ENCODE results near the gene NTSR1. TPM values are rescaled to one million over a fixed set of nuclear protein-coding genes. Genes with fewer than 3 reads are reported as not detected.
"Not testable (repeated sequence)": the region's sequence is repeated elsewhere in the genome, so short reads cannot be mapped to it uniquely, and the experiment has no call there.

The NTSR1 gene
- polyA plus RNA-seq, 5 donors: 0.04 to 0.16 (median 0.08) TPM

DNA sequence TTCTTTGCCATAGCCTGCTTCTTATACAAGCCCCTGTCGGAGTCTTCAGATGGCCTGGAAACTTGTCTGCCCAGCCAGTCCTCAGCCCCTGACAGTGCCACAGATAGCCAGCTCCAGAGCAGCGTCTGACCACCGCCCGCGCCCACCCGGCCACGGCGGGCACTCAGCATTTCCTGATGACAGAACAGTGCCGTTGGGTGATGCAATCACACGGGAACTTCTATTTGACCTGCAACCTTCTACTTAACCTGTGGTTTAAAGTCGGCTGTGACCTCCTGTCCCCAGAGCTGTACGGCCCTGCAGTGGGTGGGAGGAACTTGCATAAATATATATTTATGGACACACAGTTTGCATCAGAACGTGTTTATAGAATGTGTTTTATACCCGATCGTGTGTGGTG lies 36.9 kb upstream of the NTSR1 start:
- no peak for DNase-seq

- DNase-seq: no peak
Observed at GRCh38 chr20:62674370-62674769, 34.3 kb upstream of the NTSR1 start.

DNA sequence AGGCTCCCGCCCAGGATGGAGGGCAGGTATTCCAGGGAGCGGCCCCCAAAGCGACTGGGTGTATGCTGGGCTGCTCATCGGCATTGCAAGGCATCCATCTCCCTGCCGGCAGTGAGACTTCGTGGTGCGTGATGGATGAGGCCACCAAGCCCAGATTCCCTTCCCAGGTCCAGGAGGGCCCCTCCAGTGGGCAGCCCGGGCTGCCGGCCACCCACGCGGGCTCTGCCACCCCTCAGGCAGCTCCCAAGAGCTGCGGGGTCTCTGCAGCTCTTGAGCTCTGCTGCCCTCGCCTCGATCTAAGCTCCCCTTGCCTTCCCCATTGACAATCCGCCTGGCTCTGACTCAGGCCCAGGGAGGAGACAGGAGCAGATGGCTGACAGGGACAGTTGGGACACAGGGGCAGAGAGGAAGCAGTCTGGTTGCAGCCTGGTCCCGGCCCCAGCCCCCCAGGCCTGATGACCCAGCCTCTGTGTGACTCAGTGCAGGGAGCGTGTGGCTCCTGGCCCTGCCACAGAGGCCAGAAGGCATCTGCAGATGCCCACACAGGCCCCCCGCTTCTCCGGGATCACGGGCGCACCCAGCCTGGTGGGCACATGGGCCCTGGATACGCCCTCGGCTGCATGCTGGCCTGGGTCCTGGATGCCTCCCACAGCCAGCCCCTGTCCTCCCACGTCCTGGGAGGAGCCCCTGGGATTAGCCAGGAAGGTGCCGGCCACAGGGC lies 33.3 kb upstream of the NTSR1 start:
- no peak for DNase-seq

DNA sequence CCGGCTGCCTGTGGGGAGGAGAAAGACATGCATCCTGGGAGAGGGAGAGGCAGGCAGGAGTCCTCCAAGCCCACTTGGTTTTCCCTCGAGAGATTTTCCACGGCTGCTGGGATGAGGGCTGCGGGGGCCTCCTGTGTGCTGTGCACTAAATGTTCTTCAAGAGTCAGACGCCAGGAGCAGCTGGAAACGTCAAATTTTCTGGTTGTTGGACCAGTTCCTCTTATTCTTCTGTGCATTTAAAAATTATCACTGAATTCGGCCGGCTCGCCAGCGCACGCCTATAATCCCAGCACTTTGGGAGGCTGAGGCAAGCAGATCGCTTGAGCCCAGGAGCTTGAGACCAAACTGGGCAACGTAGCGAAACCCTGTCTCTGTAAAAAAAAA lies 32.8 kb upstream of the NTSR1 start:
- no peak for DNase-seq

DNA sequence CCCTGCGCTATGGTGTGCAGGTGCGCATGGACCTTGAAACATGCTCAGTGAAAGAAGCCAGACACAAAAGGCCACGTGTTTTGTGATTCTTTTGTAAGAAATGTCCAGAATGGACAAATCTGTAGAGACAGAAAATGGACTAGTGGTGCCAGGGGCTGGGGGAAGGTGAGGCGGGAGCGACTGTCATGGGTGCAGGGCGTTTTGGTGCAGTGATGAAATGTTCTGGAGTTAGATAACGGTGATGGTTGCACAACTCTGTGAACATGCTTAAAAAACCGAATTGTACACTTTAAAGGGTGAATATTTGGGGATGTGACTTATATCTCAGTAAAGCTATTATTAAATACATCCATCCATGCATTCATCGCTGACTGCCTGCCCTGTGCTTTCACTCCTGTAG lies 31.7 kb upstream of the NTSR1 start:
- no peak for DNase-seq

- DNase-seq: no peak
Observed at GRCh38 chr20:62677678-62678077, 31.0 kb upstream of the NTSR1 start.

DNA sequence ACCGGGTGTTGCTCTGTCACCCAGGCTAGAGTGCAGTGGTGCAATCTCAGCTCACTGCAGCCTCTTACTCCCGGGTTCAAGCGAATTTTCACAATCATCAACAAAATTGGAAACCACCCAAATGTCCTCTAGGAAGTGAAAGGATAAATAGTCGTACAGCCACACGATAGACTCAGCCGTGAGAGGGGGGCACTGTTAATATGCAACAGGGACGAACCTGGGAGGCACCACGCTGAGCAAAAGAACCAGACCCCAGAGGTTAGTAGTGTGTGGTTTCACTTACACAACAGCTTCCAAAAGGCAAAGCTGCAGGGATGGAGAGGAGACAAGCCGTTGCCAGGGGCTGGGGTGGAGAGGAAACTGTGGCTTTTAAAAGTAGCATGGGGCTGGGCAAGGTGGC lies 30.1 kb upstream of the NTSR1 start:
- DNase-seq: no peak

- no peak for DNase-seq
Observed at GRCh38 chr20:62679978-62680589, 28.6 kb upstream of the NTSR1 start.

- DNase-seq: no peak
Observed at GRCh38 chr20:62682912-62683517, 25.6 kb upstream of the NTSR1 start.

DNA sequence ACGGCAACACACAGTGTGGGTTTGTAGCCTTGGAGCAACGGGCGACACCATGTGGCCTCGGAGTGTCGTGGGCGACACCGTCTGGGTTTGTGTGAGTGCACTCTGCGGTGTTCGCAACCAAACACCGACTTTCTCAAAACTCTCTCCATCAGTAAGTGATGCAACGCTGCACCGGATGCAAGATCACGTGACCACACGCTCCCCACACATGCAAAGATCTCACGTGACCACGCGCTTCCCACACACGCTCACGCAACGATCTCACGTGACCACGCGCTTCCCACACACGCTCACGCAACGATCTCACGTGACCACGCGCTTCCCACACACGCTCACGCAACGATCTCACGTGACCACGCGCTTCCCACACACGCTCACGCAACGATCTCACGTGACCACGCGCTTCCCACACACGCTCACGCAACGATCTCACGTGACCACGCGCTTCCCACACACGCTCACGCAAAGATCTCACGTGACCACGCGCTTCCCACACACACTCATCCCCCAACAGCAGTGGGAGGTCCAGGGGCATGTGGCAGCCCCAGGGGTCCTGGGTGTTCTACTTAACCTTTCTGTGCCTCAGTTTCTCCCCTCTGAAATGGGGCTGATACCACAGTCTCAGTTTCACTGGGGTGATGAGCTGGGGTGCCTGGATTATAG lies 24.8 kb upstream of the NTSR1 start:
- DNase-seq: not testable (repeated sequence)

DNA sequence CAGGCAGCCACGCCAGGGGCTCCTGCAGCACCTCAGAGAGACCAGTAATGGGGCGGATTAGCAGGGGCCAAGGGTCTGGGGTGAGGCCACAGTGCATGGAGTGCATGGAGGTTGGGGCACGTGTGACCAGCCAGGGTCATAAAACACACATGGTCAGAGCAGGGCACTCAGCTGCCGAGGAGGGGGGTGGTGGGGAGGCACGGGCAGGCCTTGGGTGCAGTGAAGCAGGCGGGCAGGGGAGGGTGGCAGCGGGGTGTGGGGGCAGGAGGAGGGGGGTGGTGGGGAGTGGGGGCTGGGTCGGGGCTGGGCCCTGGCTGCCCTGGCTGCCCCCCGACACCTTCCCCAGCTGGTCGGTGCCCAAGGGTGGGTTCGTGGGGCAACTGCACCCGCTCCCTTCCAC lies 23.7 kb upstream of the NTSR1 start:
- DNase-seq: no peak

DNA sequence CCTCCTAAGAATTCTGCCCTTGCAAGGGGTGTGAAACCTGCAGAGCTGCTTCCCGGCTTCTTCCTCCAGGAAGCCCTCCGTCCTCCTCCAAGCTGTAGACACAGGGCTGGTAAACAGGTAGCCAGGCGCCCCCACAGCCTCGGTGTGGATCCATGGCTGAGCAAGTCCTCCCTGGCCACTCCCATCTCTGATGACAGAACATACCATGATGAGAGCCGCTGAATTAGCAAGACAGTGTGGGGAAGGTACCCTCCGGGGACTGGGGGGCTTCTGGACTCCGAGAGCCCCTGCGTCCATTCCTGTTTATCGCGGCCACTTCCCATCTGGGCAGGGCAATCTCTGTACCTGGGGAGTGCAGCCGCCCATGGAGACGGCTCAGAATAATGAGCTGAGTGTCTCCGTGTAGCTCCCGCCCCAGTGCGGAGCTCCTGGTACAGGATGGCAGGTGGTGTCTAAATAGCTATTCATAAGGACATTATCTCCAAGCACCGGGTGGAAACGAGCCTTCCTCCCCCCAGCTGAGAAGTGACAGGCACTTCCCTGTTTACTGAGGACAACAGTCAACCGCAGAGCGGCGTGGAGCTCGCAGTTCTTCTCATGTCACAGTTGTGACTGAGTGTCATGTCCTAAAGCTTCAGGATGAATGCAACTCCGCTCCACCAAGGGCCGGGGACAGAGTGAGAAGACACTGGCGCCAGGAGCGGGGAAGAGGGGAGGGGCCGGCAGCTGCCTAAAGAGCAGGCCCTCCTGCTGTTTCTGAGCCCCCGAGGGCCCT lies 22.7 kb upstream of the NTSR1 start:
- DNase-seq: no peak

DNA sequence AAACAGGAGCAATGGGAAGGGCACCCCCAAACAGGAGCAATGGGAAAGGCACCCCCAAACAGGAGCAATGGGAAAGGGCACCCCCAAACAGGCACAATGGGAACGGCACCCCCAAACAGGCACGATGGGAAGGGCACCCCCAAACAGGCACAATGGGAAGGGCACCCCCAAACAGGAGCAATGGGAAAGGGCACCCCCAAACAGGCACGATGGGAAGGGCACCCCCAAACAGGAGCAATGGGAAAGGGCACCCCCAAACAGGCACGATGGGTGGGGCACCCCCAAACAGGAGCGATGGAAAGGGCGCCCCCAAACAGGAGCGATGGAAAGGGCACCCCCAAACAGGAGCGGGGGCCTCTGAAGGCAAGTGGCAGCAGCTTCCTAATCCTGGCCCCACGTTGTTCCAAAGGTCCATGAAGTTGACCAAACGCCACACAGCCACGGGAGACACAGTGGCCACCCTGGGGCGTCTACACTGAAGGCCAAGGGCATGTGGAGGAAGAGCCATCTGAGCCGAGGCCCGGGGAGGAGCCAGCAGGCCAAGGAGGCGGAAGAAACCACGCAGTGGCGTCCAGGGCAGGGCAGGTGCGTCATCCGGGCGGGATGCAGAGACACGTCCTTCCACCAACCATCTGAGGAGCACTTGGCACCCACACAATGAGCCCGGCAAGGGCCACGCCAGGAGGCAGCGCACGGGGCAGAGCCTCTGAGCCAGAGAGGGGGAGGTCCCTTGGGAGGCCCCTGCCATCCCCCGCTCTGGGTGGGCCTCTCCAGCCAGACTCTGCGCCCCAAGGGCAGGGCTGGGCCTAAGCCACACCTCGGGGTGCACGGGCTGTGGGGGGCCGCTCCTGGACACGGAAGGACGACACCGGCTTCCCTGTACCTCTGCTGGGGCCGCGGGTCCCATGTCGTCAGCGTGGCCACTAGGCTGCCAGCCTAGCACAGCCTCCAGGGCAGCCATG lies 21.5 kb upstream of the NTSR1 start:
- DNase-seq: no peak

DNA sequence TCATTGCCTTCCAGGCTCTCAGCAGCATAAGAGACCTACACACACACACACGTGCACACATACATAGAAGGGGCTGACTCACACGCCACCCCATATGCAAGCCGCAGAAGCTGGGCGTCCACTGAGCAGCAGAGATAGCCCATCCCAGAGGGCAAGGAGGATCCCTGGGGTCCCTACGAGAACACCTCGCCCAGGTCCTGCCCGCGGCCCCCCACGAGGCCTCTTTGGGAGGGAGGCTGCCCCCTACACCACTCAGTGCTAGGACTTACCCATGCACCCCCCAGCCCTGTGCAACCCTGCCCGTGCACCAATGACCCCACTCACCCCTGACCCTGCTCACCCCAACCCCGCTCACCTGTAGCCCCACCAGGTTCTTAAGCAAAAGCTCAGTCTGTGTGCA lies 20.6 kb upstream of the NTSR1 start:
- DNase-seq: no peak

DNA sequence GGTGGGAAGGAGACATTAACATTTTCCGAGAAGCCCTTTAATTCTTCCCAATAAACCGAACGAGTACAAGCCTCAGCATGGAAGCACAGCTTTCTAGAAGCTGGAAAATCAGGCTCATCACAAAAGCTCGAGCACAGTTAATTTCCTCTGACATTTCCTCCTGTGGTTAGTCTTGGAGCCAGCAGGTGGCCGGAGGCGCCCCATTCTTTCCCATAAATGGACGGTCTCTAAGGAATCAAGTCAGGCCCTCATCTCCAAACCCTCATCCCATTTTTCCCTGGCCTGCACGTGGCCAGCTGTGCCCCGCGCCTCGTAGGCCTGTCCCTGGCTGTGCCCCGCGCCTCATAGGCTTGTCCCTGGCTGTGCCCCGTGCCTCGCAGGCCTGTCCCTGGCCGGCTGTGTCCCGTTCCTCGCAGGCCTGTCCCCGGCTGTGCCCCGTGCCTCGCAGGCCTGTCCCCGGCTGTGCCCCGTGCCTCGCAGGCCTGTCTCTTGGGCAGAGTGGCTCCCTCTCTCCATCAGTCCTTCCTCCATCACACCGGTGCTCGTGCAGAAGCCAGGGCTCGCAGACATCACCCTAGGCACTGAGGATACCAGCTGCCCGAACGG lies 19.7 kb upstream of the NTSR1 start:
- no peak for DNase-seq

DNA sequence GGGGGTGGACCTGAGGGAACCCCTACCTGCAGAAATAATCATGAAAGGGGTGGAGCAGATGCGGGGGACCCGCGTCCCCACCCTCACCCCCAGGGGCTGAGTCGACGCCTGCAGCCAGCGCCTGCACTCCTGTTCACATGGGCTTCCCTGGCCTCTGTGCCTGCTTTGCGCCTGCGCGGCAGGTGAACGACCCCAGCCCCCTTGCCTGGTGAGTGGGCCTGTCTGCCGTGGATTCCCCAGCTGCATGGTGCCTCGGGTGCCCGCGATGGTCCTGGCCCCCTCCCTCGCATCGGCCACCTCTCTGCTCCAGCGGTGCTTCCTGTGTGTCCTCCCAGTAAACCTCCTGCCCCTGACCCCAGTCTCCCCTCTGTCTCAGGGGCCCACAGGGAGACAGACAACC lies 18.8 kb upstream of the NTSR1 start:
- DNase-seq: no peak

DNA sequence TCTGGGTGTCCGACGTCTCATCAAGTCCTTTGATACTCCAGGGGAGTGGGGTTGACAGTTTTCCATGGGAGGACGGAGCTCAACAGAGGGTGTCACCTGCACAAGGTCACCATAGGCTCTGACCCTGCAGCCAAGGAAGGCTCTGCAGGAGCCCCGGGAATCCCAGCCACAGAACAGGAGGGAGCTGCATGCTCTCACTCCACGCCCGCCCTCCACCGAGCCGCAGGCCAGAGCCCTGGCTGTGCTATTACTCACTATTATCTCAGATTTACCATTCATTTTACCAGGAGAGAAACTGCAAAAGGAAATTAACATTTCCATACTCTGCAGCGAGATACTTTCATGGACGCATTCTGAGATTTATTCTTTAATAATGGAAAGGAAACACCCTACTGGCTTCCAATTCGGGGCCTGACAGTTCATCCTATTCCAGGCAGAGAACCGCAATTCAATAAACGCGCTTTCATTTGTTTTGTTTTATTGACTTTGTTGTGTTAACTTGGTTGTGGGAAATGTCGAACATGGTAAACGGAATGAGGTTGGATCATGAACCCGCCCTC lies 18.3 kb upstream of the NTSR1 start:
- no peak for DNase-seq

GRCh38 chr20:62691487-62691886 lies 17.1 kb upstream of the NTSR1 start:
- DNase-seq: no peak

DNA sequence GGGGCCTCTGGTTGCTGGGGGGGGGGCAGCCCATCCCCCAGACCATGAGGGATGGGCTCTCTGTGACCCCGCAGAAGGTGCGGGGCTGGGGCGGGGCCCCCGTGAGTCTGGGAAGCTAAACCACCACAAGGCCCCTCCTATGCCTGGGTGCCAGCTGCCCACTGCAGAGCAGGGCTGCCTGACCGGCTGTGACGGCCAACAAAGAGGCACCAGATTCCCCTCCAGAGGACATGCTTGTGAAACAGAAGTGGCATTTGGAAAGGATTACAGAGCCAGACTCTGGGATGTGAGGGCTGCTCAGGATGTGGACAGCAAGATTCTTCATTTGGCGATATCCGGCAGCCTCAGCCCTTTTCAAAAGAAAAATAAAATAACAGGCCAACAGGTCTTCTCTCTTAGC lies 16.5 kb upstream of the NTSR1 start:
- no peak for DNase-seq

All from right lung (tissue), 5 donors.